ENCODE results near the gene GIPC2. TPM values are rescaled to one million over a fixed set of nuclear protein-coding genes. Genes with fewer than 3 reads are reported as not detected.

The GIPC2 gene
- total RNA-seq, 2 donors from 2014 or later: 0.79 to 2.1 TPM

DNA sequence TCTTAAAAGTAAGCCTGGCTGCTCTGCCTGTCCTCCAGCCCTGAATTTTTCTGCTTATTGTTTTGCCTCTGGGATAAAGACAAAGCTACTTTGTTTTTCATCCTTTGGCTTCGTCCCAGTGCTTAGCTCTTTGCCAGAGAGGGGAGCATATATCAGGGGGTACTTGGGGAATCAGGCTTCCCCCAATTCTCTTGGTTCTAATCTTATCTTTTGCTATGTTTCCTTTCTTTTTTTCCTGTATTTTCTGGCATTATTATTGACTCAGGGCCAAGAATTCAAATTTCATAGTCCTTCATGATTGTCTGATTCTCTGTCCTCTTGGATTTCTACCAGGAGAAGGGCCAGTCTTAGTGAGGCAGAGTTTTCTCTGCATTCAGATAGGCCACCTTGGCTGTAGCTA lies 51.2 kb downstream of the GIPC2 start:
- WGBS, 2 experiments (ENCODE audit: insufficient coverage in 1 of 2, insufficient read length in 1 of 2): 86 to 100% methylated on average over 1 of the region's 1 CpG
- TF ChIP-seq, protein P1, sequence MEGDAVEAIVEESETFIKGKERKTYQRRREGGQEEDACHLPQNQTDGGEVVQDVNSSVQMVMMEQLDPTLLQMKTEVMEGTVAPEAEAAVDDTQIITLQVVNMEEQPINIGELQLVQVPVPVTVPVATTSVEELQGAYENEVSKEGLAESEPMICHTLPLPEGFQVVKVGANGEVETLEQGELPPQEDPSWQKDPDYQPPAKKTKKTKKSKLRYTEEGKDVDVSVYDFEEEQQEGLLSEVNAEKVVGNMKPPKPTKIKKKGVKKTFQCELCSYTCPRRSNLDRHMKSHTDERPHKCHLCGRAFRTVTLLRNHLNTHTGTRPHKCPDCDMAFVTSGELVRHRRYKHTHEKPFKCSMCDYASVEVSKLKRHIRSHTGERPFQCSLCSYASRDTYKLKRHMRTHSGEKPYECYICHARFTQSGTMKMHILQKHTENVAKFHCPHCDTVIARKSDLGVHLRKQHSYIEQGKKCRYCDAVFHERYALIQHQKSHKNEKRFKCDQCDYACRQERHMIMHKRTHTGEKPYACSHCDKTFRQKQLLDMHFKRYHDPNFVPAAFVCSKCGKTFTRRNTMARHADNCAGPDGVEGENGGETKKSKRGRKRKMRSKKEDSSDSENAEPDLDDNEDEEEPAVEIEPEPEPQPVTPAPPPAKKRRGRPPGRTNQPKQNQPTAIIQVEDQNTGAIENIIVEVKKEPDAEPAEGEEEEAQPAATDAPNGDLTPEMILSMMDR (conservative IDR thresholded peaks at IDR 0.05): no peak

DNA sequence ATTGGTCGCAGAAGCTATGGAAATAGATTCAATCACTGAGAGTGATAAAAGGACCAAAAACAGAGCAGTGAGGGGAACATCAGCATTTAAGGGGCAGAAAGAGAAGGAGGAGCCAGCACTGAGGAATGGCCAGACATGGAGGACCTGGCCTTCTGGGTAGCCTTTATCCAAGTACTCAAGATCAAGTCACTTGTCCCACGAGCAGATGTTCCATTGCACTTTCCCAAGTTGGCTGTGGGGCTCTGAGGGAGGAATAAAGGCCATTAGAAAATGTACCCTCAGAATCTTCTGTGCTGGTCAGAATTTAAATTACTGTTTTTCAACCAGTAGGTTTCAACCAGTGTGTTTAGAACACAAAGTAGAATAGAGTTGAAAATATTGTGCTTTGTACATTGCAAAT lies 55.3 kb downstream of the GIPC2 start:
- Mint-ChIP-seq H3K27me3 (ENCODE audit: insufficient read depth) (no peaks in the 10 kb centered on the region), H3K9me3 (no peaks in the 10 kb centered on the region), H3K27ac (no peak overlapping the region), H3K36me3 (ENCODE audit: low read depth) (no peaks in the 10 kb centered on the region), H3K4me1 (no peaks in the 10 kb centered on the region), H3K4me3 (no peak overlapping the region)
- DNase-seq: no peak
- Histone ChIP-seq H3K27me3 (ENCODE audit: control insufficient read depth, insufficient read depth, low read length, poor library complexity, severe bottlenecking) (no peaks in the 10 kb centered on the region), H3K9me3 (ENCODE audit: control insufficient read depth, low read length) (no peaks in the 10 kb centered on the region), H3K36me3 (ENCODE audit: control insufficient read depth, insufficient read depth, low read length) (no peaks in the 10 kb centered on the region), H3K4me3 (ENCODE audit: low read length) (no peak overlapping the region), H3K27ac (ENCODE audit: low read depth, low read length) (no peak overlapping the region), H3K4me1 (ENCODE audit: control insufficient read depth, insufficient read depth, low read length) (no peaks in the 10 kb centered on the region), H3K9ac (ENCODE audit: extremely low read depth, low read length, poor library complexity, severe bottlenecking) (no peak overlapping the region)
- 80 to 90% methylated on average over 1 to 2 of the region's 2 CpGs for WGBS, 2 experiments (ENCODE audit: insufficient coverage in 1 of 2, insufficient read length in 1 of 2)
- TF ChIP-seq, protein P1 (conservative IDR thresholded peaks at IDR 0.05): no peak

More for the DNA sequence above, 51.2 kb downstream of the GIPC2 start:
- no peak overlapping the region for H3K4me3 Mint-ChIP-seq
- Histone ChIP-seq H3K4me1 (ENCODE audit: control insufficient read depth, insufficient read depth, low read length) (no peaks in the 10 kb centered on the region), H3K4me3 (ENCODE audit: low read length) (no peak overlapping the region), H3K27ac (ENCODE audit: low read depth, low read length) (no peak overlapping the region), H3K9me3 (ENCODE audit: control insufficient read depth, low read length) (no peaks in the 10 kb centered on the region), H3K36me3 (ENCODE audit: control insufficient read depth, insufficient read depth, low read length) (no peaks in the 10 kb centered on the region), H3K27me3 (ENCODE audit: control insufficient read depth, insufficient read depth, low read length, poor library complexity, severe bottlenecking) (no peaks in the 10 kb centered on the region), H3K9ac (ENCODE audit: extremely low read depth, low read length, poor library complexity, severe bottlenecking) (no peak overlapping the region)
- H3K27me3 Mint-ChIP-seq (ENCODE audit: insufficient read depth): no peaks in the 10 kb centered on the region
- no peaks in the 10 kb centered on the region for H3K36me3 Mint-ChIP-seq (ENCODE audit: low read depth)
- peaks cover 13% of the 10 kb centered on the region for H3K4me1 Mint-ChIP-seq
- H3K27ac Mint-ChIP-seq: no peak overlapping the region
- H3K9me3 Mint-ChIP-seq: no peaks in the 10 kb centered on the region
- DNase-seq: no peak

DNA sequence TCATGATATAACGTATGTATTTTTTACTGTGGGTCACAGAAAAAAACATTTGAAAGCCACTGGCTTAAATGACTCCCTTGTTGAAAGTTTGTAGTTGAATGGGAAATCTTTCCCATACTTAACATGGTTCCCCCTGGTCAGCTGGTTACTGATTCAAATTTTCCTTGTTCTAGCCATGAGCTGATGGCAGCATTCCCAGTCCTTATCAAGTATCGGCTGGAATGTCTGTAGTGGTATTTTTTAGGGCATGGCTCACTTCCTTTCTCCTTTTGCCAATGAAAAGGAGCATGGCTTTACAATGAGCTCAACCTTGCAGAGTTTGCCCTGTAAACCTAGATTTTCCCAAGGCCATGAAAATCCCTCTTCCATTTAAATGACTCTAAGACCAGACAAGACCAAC lies 55.7 kb downstream of the GIPC2 start:
- Mint-ChIP-seq H3K9me3 (no peaks in the 10 kb centered on the region), H3K27me3 (ENCODE audit: insufficient read depth) (no peaks in the 10 kb centered on the region), H3K4me1 (no peaks in the 10 kb centered on the region), H3K4me3 (no peak overlapping the region), H3K27ac (no peak overlapping the region), H3K36me3 (ENCODE audit: low read depth) (no peaks in the 10 kb centered on the region)
- H3K4me3 ChIP-seq (ENCODE audit: low read length): no peak overlapping the region
- H3K9ac ChIP-seq (ENCODE audit: extremely low read depth, low read length, poor library complexity, severe bottlenecking): no peak overlapping the region
- 71 to 97% methylated on average over 1 to 2 of the region's 2 CpGs for WGBS, 2 experiments (ENCODE audit: insufficient coverage in 1 of 2, insufficient read length in 1 of 2)
- H3K27ac ChIP-seq (ENCODE audit: low read depth, low read length): no peak overlapping the region
- TF ChIP-seq, protein P1 (conservative IDR thresholded peaks at IDR 0.05): no peak
- no peaks in the 10 kb centered on the region for H3K4me1 ChIP-seq (ENCODE audit: control insufficient read depth, insufficient read depth, low read length)
- no peaks in the 10 kb centered on the region for H3K27me3 ChIP-seq (ENCODE audit: control insufficient read depth, insufficient read depth, low read length, poor library complexity, severe bottlenecking)
- no peaks in the 10 kb centered on the region for H3K36me3 ChIP-seq (ENCODE audit: control insufficient read depth, insufficient read depth, low read length)
- H3K9me3 ChIP-seq (ENCODE audit: control insufficient read depth, low read length): no peaks in the 10 kb centered on the region
- DNase-seq: no peak

Data from endodermal cell (in vitro differentiated cells).